IMR-90 (cell line): Measurements from ENCODE around the gene CRTC1. TPM values are rescaled to one million over a fixed set of nuclear protein-coding genes. Genes with fewer than 3 reads are reported as not detected.

ENCODE experiments used
- ATAC-seq: fragments of 200-7000 bp; cut with Tn5 transposase; 2 replicates; pipeline ENCODE4 v1.9.1; 2020; ENCODE audit warnings: low read depth, mild to moderate bottlenecking, moderate library complexity
- BruUV-seq: library from RNA; stranded (reverse); fragments of 400-500 nt; replicated peaks from 2 replicates; lab custom pipeline; 2021; lab: Mats Ljungman, UMichigan
- CTCF ChIA-PET: fragments of 300-600 bp; formaldehyde crosslinking; extraction: SDS; loops from one replicate; lab custom pipeline; 2021; ENCODE audit warnings: antibody characterized with exemption; lab: Yijun Ruan, JAX
- POLR2A ChIA-PET: fragments of 300-600 bp; sonication (Branson Sonifier 250); formaldehyde crosslinking; loops from one replicate; lab custom pipeline; 2022; ENCODE audit warnings: antibody characterized with exemption; ENCODE audit not compliant: unreplicated experiment; lab: Charles Lee
- DNase-seq: peaks from one replicate; pipeline ENCODE4 v3.0.0; 2013
- H2AFZ ChIP-seq: replicated peaks from 2 replicates; pipeline ENCODE3; 2013; ENCODE audit warnings: low read length, mild to moderate bottlenecking; ENCODE audit not compliant: poor library complexity
- H2AK5ac ChIP-seq: 2 replicates; pipeline ENCODE4 v1.6.1; 2013; ENCODE audit warnings: low read depth, low read length, inconsistent platforms
- H2AK9ac ChIP-seq: replicated peaks from 2 replicates; pipeline ENCODE3; 2013; ENCODE audit warnings: mild to moderate bottlenecking, low read depth, low read length, moderate library complexity; ENCODE audit not compliant: poor library complexity
- H2BK120ac ChIP-seq: 2 replicates; pipeline ENCODE4 v1.6.1; 2013; ENCODE audit warnings: low read depth, low read length, inconsistent platforms
- H2BK15ac ChIP-seq: 3 replicates; pipeline ENCODE4 v1.6.1; 2013; ENCODE audit warnings: low read depth, low read length, inconsistent platforms
- H2BK20ac ChIP-seq: 2 replicates; pipeline ENCODE4 v1.6.1; 2013; ENCODE audit warnings: low read depth, mild to moderate bottlenecking, inconsistent platforms, low read length, moderate library complexity
- H2BK5ac ChIP-seq: 2 replicates; pipeline ENCODE4 v1.6.1; 2013; ENCODE audit warnings: mild to moderate bottlenecking, low read depth, low read length, inconsistent platforms; ENCODE audit not compliant: poor library complexity, severe bottlenecking
- H3K14ac ChIP-seq: replicated peaks from 2 replicates; pipeline ENCODE4 v1.6.1; 2013; ENCODE audit warnings: low read depth, low read length, inconsistent platforms
- H3K18ac ChIP-seq: 2 replicates; pipeline ENCODE4 v1.6.1; 2013; ENCODE audit warnings: low read depth, low read length, control low read depth
- H3K23ac ChIP-seq: 2 replicates; pipeline ENCODE4 v1.6.1; 2013; ENCODE audit warnings: low read depth, low read length, inconsistent platforms
- H3K27ac ChIP-seq: 2 replicates; pipeline ENCODE4 v1.5.1; 2013; ENCODE audit warnings: mild to moderate bottlenecking, control low read depth, low read length; ENCODE audit not compliant: insufficient read depth
- H3K27me3 ChIP-seq: 2 replicates; pipeline ENCODE4 v1.6.1; 2013; ENCODE audit warnings: low read length; ENCODE audit not compliant: control insufficient read depth, insufficient read depth
- H3K36me3 ChIP-seq: 2 replicates; pipeline ENCODE4 v1.6.1; 2013; ENCODE audit warnings: low read length, mixed read lengths; ENCODE audit not compliant: control insufficient read depth, insufficient read depth
- H3K4ac ChIP-seq: 2 replicates; pipeline ENCODE4 v1.6.1; 2013; ENCODE audit warnings: low read depth, low read length, inconsistent platforms
- H3K4me1 ChIP-seq: 2 replicates; pipeline ENCODE4 v1.6.1; 2013; ENCODE audit warnings: low read length, mixed read lengths; ENCODE audit not compliant: control insufficient read depth, insufficient read depth
- H3K4me2 ChIP-seq: 2 replicates; pipeline ENCODE4 v1.6.1; 2013; ENCODE audit warnings: low read depth, mild to moderate bottlenecking, control low read depth, low read length, moderate library complexity
- H3K4me3 ChIP-seq: 2 replicates; pipeline ENCODE4 v1.5.1; 2013; ENCODE audit warnings: low read depth, mild to moderate bottlenecking, control low read depth, low read length, moderate library complexity; ENCODE audit not compliant: insufficient read depth
- H3K56ac ChIP-seq: 2 replicates; pipeline ENCODE4 v1.6.1; 2013; ENCODE audit warnings: low read length, inconsistent platforms; ENCODE audit not compliant: insufficient read depth; ENCODE audit errors: extremely low read depth
- H3K79me1 ChIP-seq, 2 experiments: 2 replicates each; pipeline ENCODE4 v1.6.1; 2013; ENCODE audit warnings: low read length in 2 of 2, inconsistent platforms in 1 of 2, low read depth in 1 of 2
- H3K9ac ChIP-seq: 2 replicates; pipeline ENCODE4 v1.6.1; 2013; ENCODE audit warnings: low read depth, low read length, control low read depth
- H3K9me1 ChIP-seq: 2 replicates; pipeline ENCODE4 v1.6.1; 2013; ENCODE audit warnings: low read length, inconsistent platforms; ENCODE audit not compliant: insufficient read depth
- H3K9me3 ChIP-seq: 2 replicates; pipeline ENCODE4 v1.6.1; 2013; ENCODE audit warnings: low read length; ENCODE audit not compliant: control insufficient read depth, insufficient read depth
- H4K20me1 ChIP-seq: 2 replicates; pipeline ENCODE4 v1.6.1; 2013; ENCODE audit warnings: low read length, inconsistent platforms; ENCODE audit not compliant: insufficient read depth
- H4K5ac ChIP-seq: 2 replicates; pipeline ENCODE4 v1.6.1; 2013; ENCODE audit warnings: mild to moderate bottlenecking, low read depth, low read length, control low read depth
- H4K8ac ChIP-seq, 2 experiments: 2 replicates each; pipeline ENCODE4 v1.6.1; 2013; ENCODE audit warnings: low read depth in 2 of 2, low read length in 2 of 2, control low read depth in 1 of 2, inconsistent platforms in 1 of 2
- H4K91ac ChIP-seq: 2 replicates; pipeline ENCODE4 v1.6.1; 2013; ENCODE audit warnings: low read depth, low read length, inconsistent platforms; ENCODE audit not compliant: insufficient read depth
- CHD1 ChIP-seq: IDR thresholded peaks from 2 replicates; pipeline ENCODE4 v1.6.1; 2012; ENCODE audit warnings: low read depth, low read length, improper control_type of control experiment
- NFE2L2 ChIP-seq: fragments of 150-350 bp; IDR thresholded peaks from 2 replicates; pipeline ENCODE4 v1.6.1; 2016; ENCODE audit warnings: low read depth, mild to moderate bottlenecking, low read length
- POLR2A ChIP-seq: IDR thresholded peaks from 2 replicates; pipeline ENCODE4 v1.6.1; 2012; ENCODE audit warnings: mild to moderate bottlenecking, low read depth, low read length
- RAD21 ChIP-seq: IDR thresholded peaks from 2 replicates; pipeline ENCODE4 v1.6.1; 2012; ENCODE audit warnings: low read length, improper control_type of control experiment
- RCOR1 ChIP-seq: IDR thresholded peaks from 2 replicates; pipeline ENCODE4 v1.6.1; 2012; ENCODE audit warnings: mild to moderate bottlenecking, low read length, improper control_type of control experiment; ENCODE audit not compliant: insufficient replicate concordance
- RFX5 ChIP-seq: IDR thresholded peaks from 2 replicates; pipeline ENCODE4 v1.8.0; 2012; ENCODE audit warnings: low read depth, mild to moderate bottlenecking, low read length, moderate library complexity
- SMC3 ChIP-seq: fragments of 150-350 bp; IDR thresholded peaks from 2 replicates; pipeline ENCODE4 v1.6.1; 2016; ENCODE audit warnings: low read depth, mild to moderate bottlenecking, antibody characterized with exemption, low read length, moderate library complexity
- WGBS, 2 experiments: methylation state at CpG; one replicate each; pipeline versions ENCODE4 v1.1.5 to v1.1.7; 2013; ENCODE audit warnings: missing lambda C conversion rate in 2 of 2; ENCODE audit not compliant: insufficient read length in 1 of 2; ENCODE audit errors: extremely low coverage in 2 of 2; 5-methylcytosine and 5-hydroxymethylcytosine counted together
- dilution Hi-C: fragments of 300-500 bp; cut with HindIII; formaldehyde crosslinking; loops from one replicate; pipeline ENCODE4 v1.14.3; 2018; ENCODE audit warnings: low sequenced_read_pairs; ENCODE audit not compliant: unreplicated experiment
- in situ Hi-C: fragments of 300-500 bp; cut with MboI; formaldehyde crosslinking; loops from 3 replicates; pipeline ENCODE4 v1.14.3; 2019; ENCODE audit warnings: low sequenced_read_pairs, inconsistent platforms, mixed read lengths
- intact Hi-C: fragments of 100-400 bp; cut with micrococcal nuclease; formaldehyde crosslinking; loops from 2 replicates; pipeline ENCODE4 v1.10.0; 2022
- polyA plus RNA-seq, 3 experiments: library from polyadenylated mRNA; depleted of rRNA; stranded (reverse); fragments of >200 nt; gene quantifications; 2 replicates each; pipeline ENCODE4 v1.2.3, GENCODE V29; 2012; ENCODE audit warnings: low replicate concordance in 1 of 3
- total RNA-seq: library from RNA; depleted of rRNA; stranded (reverse); fragments of >200 nt; gene quantifications from 2 replicates; pipeline ENCODE4 v1.2.3, GENCODE V29; 2012
- TF ChIP-seq, protein P1 (sequence below): conservative IDR thresholded peaks from 2 replicates; pipeline ENCODE4 v1.5.1; 2012; ENCODE audit warnings: mild to moderate bottlenecking, low read depth, low read length, improper control_type of control experiment
- TF ChIP-seq, protein P2 (sequence below): fragments of 150-350 bp; IDR thresholded peaks from 2 replicates; pipeline ENCODE4 v1.6.1; 2016; ENCODE audit warnings: low read depth, mild to moderate bottlenecking, low read length, moderate library complexity, borderline replicate concordance

The CRTC1 gene
- total and polyA plus RNA-seq, 2 of the 4 experiments (the other 2 are of a cell fraction) = 0.18 to 5.7 TPM

DNA sequence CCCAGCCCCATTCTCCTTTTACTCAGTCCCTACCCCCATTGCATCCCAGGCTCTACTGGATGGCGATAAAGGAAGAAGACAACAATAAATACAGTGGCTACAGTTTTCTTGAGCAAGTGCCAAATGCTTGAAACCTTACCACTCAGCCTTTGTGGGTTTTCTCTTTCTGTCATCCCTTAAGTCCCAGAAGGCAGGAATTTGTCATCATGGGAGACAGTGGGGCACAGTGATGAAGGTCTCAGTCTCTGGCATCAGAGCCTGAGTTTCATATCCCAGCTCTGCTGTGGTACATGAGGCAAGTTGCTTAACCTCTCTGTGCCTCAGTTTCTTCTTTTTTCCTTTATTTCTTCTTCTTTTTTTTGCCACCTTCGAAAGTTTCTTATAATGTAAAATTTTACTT lies 112.8 kb downstream of the CRTC1 start:
- Histone ChIP-seq H2BK120ac (no peak overlapping the region), H3K36me3 (no peaks in the 10 kb centered on the region), H4K91ac (no peak overlapping the region), H4K20me1 (no peaks in the 10 kb centered on the region; the same call in 1 of the 2 replicates), H3K56ac (no peak overlapping the region), H3K23ac (no peak overlapping the region), H3K9me3 (peaks cover 4% of the 10 kb centered on the region; the same call in 1 of the 2 replicates), H2AK5ac (no peak overlapping the region), H3K9ac (no peak overlapping the region), H3K4me1 (no peaks in the 10 kb centered on the region), H2BK15ac (no peak overlapping the region), H3K14ac (no peak overlapping the region), H2AFZ (no peak overlapping the region), H2BK5ac (no peak overlapping the region), H2BK20ac (no peak overlapping the region), H3K9me1 (no peaks in the 10 kb centered on the region), H2AK9ac (no peak overlapping the region), H3K4ac (no peak overlapping the region), H3K18ac (no peak overlapping the region), H3K4me2 (no peak overlapping the region), H3K79me1 (no peaks in the 10 kb centered on the region), H3K4me3 (no peak overlapping the region), H4K5ac (no peak overlapping the region), H3K27me3 (peaks cover 61% of the 10 kb centered on the region), H4K8ac (no peak overlapping the region), H3K27ac (no peak overlapping the region)
- ChIA-PET CTCF (interaction anchor here (0.5 kb wide), 1 partner anchor 279 kb away, joined by 3 read pairs; no protein-coding TSS in a partner anchor), POLR2A (no interaction called here)
- intact Hi-C loops = no loop called here
- no CpG with 5 or more reads among the region's 2 CpGs for WGBS, 2 experiments
- dilution Hi-C loops = no loop called here
- BruUV-seq = no TSS peak
- in situ Hi-C loops = no loop called here
- DNase-seq = no peak
- ATAC-seq = no peak
- TF ChIP-seq, protein P1, sequence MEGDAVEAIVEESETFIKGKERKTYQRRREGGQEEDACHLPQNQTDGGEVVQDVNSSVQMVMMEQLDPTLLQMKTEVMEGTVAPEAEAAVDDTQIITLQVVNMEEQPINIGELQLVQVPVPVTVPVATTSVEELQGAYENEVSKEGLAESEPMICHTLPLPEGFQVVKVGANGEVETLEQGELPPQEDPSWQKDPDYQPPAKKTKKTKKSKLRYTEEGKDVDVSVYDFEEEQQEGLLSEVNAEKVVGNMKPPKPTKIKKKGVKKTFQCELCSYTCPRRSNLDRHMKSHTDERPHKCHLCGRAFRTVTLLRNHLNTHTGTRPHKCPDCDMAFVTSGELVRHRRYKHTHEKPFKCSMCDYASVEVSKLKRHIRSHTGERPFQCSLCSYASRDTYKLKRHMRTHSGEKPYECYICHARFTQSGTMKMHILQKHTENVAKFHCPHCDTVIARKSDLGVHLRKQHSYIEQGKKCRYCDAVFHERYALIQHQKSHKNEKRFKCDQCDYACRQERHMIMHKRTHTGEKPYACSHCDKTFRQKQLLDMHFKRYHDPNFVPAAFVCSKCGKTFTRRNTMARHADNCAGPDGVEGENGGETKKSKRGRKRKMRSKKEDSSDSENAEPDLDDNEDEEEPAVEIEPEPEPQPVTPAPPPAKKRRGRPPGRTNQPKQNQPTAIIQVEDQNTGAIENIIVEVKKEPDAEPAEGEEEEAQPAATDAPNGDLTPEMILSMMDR = no peak
- no peak for TF ChIP-seq POLR2A
- no peak for TF ChIP-seq NFE2L2
- no peak for TF ChIP-seq CHD1
- TF ChIP-seq SMC3 = no peak
- TF ChIP-seq RCOR1 = no peak
- no peak for TF ChIP-seq RFX5
- TF ChIP-seq RAD21 = no peak
- TF ChIP-seq, protein P2, sequence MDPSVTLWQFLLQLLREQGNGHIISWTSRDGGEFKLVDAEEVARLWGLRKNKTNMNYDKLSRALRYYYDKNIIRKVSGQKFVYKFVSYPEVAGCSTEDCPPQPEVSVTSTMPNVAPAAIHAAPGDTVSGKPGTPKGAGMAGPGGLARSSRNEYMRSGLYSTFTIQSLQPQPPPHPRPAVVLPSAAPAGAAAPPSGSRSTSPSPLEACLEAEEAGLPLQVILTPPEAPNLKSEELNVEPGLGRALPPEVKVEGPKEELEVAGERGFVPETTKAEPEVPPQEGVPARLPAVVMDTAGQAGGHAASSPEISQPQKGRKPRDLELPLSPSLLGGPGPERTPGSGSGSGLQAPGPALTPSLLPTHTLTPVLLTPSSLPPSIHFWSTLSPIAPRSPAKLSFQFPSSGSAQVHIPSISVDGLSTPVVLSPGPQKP = no peak
